Activated CD4-positive, alpha-beta T cell treated with anti-CD3 and anti-CD28 coated beads for 1 hour (primary cell): Measurements from ENCODE around the gene EAF1.
A peak's percentile ranks its signal among the peaks of the same experiment; 100 is the strongest.
"Not testable (repeated sequence)": the region's sequence is repeated elsewhere in the genome, so short reads cannot be mapped to it uniquely, and the experiment has no call there.

Experiments
- DNase-seq: peaks from one replicate; pipeline ENCODE4 v3.0.0-alpha.2; 2020

Gene EAF1

GRCh38 chr3:15427182-15427880, at the start of gene EAF1, which contains the start of gene METTL6:
Gene EAF1 (plus strand): TSS chr3:15427598. CDS start chr3:15427780, 182 bp downstream.
Gene METTL6 (minus strand): TSS chr3:15427544. CDS start chr3:15426511, 1,033 bp downstream.
- peak; percentile 75 for DNase-seq

- peak; percentile 91 for DNase-seq
These were observed 49.2 kb upstream of the EAF1 start for GRCh38 chr3:15377961-15378791.

- DNase-seq = no peak
These were observed 46.2 kb upstream of the EAF1 start for GRCh38 chr3:15380980-15381890.

- no peak for DNase-seq
These were observed 44.9 kb upstream of the EAF1 start for GRCh38 chr3:15382405-15382923.

- DNase-seq = no peak
These were observed 42.7 kb upstream of the EAF1 start for GRCh38 chr3:15384510-15385237.

- not testable (repeated sequence) for DNase-seq
These were observed 42.1 kb upstream of the EAF1 start for GRCh38 chr3:15385238-15385695.

- no peak for DNase-seq
These were observed 41.3 kb upstream of the EAF1 start for GRCh38 chr3:15385901-15386653.

GRCh38 chr3:15386654-15386955, 40.8 kb upstream of the EAF1 start:
- not testable (repeated sequence) for DNase-seq

- no peak for DNase-seq
These were observed 40.2 kb upstream of the EAF1 start for GRCh38 chr3:15387171-15387581.

- DNase-seq = no peak
These were observed 39.7 kb upstream of the EAF1 start for GRCh38 chr3:15387735-15388134.

GRCh38 chr3:15388335-15388734, 39.1 kb upstream of the EAF1 start:
- not testable (repeated sequence) for DNase-seq

GRCh38 chr3:15390460-15390859, 36.9 kb upstream of the EAF1 start:
- no peak for DNase-seq

- no peak for DNase-seq
These were observed 36.4 kb upstream of the EAF1 start for GRCh38 chr3:15391007-15391406.

- not testable (repeated sequence) for DNase-seq
These were observed 34.1 kb upstream of the EAF1 start for GRCh38 chr3:15393252-15393651.

- DNase-seq = not testable (repeated sequence)
These were observed 28.7 kb upstream of the EAF1 start for GRCh38 chr3:15398731-15399133.

GRCh38 chr3:15399970-15400369, 27.4 kb upstream of the EAF1 start:
- no peak for DNase-seq

- DNase-seq = no peak
These were observed 25.5 kb upstream of the EAF1 start for GRCh38 chr3:15401936-15402335.

GRCh38 chr3:15403495-15403894, 23.9 kb upstream of the EAF1 start:
- DNase-seq = no peak

GRCh38 chr3:15403965-15404364, 23.4 kb upstream of the EAF1 start:
- no peak for DNase-seq

GRCh38 chr3:15404767-15405166, 22.6 kb upstream of the EAF1 start:
- no peak for DNase-seq

GRCh38 chr3:15405448-15406050, 21.8 kb upstream of the EAF1 start:
- DNase-seq = no peak
